Measurements from ENCODE around the gene TRABD2B. TPM values are rescaled to one million over a fixed set of nuclear protein-coding genes. Genes with fewer than 3 reads are reported as not detected.

The TRABD2B gene
- total RNA-seq, 1 experiment from 2014 or later: not detected

GRCh38 chr1:47827109-47827508 lies 170.1 kb downstream of the TRABD2B start:
- DNase-seq (ENCODE audit: low read depth): no peak

GRCh38 chr1:47824716-47825115 lies 172.5 kb downstream of the TRABD2B start:
- DNase-seq (ENCODE audit: low read depth): no peak

GRCh38 chr1:47824297-47824696 lies 172.9 kb downstream of the TRABD2B start:
- no peak for DNase-seq (ENCODE audit: low read depth)

GRCh38 chr1:47823040-47823808 lies 174.0 kb downstream of the TRABD2B start:
- DNase-seq (ENCODE audit: low read depth): no peak

- no peak for DNase-seq (ENCODE audit: low read depth)
Measured at GRCh38 chr1:47821760-47822159, 175.4 kb downstream of the TRABD2B start.

- no peak for DNase-seq (ENCODE audit: low read depth)
Measured at GRCh38 chr1:47819574-47819888, 177.7 kb downstream of the TRABD2B start.

- DNase-seq (ENCODE audit: low read depth): peak; percentile 19
Measured at GRCh38 chr1:47818682-47819573, 178.3 kb downstream of the TRABD2B start.

- DNase-seq (ENCODE audit: low read depth): no peak
Measured at GRCh38 chr1:47817861-47818260, 179.3 kb downstream of the TRABD2B start.

GRCh38 chr1:47816325-47817071 lies 180.7 kb downstream of the TRABD2B start:
- no peak for DNase-seq (ENCODE audit: low read depth)

- no peak for DNase-seq (ENCODE audit: low read depth)
Measured at GRCh38 chr1:47814612-47815395, 182.4 kb downstream of the TRABD2B start.

GRCh38 chr1:47813970-47814369 lies 183.2 kb downstream of the TRABD2B start:
- no peak for DNase-seq (ENCODE audit: low read depth)

- DNase-seq (ENCODE audit: low read depth): no peak
Measured at GRCh38 chr1:47812904-47813514, 184.2 kb downstream of the TRABD2B start.

- DNase-seq (ENCODE audit: low read depth): no peak
Measured at GRCh38 chr1:47810964-47811682, 186.1 kb downstream of the TRABD2B start.

GRCh38 chr1:47809301-47810084 lies 187.7 kb downstream of the TRABD2B start:
- no peak for DNase-seq (ENCODE audit: low read depth)

GRCh38 chr1:47808612-47809011 lies 188.6 kb downstream of the TRABD2B start:
- no peak for DNase-seq (ENCODE audit: low read depth)

- DNase-seq (ENCODE audit: low read depth): peak; percentile 6
Measured at GRCh38 chr1:47805921-47806361, 191.2 kb downstream of the TRABD2B start.

- DNase-seq (ENCODE audit: low read depth): no peak
Measured at GRCh38 chr1:47805018-47805417, 192.2 kb downstream of the TRABD2B start.

- DNase-seq (ENCODE audit: low read depth): no peak
Measured at GRCh38 chr1:47803815-47804501, 193.2 kb downstream of the TRABD2B start.

- DNase-seq (ENCODE audit: low read depth): no peak
Measured at GRCh38 chr1:47797575-47797974, 199.6 kb downstream of the TRABD2B start.
